K562 (cell line): ENCODE results near the gene PCDH8. TPM values are rescaled to one million over a fixed set of nuclear protein-coding genes. Genes with fewer than 3 reads are reported as not detected.

Source experiments
- ATAC-seq: fragments of 200-7000 bp; cut with Tn5 transposase; 3 replicates; pipeline ENCODE4 v1.9.1; 2020; ENCODE audit warnings: moderate library complexity
- BruUV-seq: library from RNA; stranded (reverse); fragments of 400-500 nt; replicated peaks from 2 replicates; lab custom pipeline; 2021; lab: Mats Ljungman, UMichigan
- CTCF ChIA-PET: fragments of 300-600 bp; formaldehyde crosslinking; extraction: SDS; loops from one replicate; lab custom pipeline; 2021; ENCODE audit warnings: low intra/inter-chr PET ratio; lab: Yijun Ruan, JAX
- POLR2A ChIA-PET: fragments of 300-600, 350-650 bp; sonication (Branson Sonifier 250); formaldehyde crosslinking; extraction: SDS; loops from one replicate; lab custom pipeline; 2021; ENCODE audit warnings: antibody characterized with exemption, inconsistent platforms; lab: Yijun Ruan, JAX
- DNase-seq, 4 experiments: peaks; one replicate each; pipeline versions ENCODE4 v3.0.0 to v3.0.0-alpha.2; 2011 to 2018; ENCODE audit warnings: low spot score in 3 of 4, mixed read lengths in 3 of 4; ENCODE audit errors: extremely low read depth in 1 of 4
- FAIRE-seq: peaks from 2 replicates; lab custom pipeline; 2011; peaks lifted over from hg19 to GRCh38; lab: Jason Lieb, UNC
- H2AFZ ChIP-seq: 2 replicates; pipeline ENCODE4 v1.6.0; 2011; ENCODE audit warnings: low read depth, low read length, control low read depth, inconsistent platforms
- H3K27ac ChIP-seq: fragments of 200-600 bp; 3 replicates; pipeline ENCODE4 v1.8.0; 2011; ENCODE audit warnings: low read depth, mild to moderate bottlenecking, control low read depth, inconsistent platforms, low read length, moderate library complexity, mixed read lengths; ENCODE audit errors: extremely low read depth
- H3K27me3 ChIP-seq, 2 experiments: fragments of 300-600 bp in 1 of 2; 2 replicates in 1 of 2; 3 replicates in 1 of 2; pipeline versions ENCODE4 v1.6.0 to v1.8.0; 2011; ENCODE audit warnings: inconsistent platforms in 2 of 2, low read length in 2 of 2, mild to moderate bottlenecking in 1 of 2, mixed read lengths in 1 of 2, moderate library complexity in 1 of 2; ENCODE audit not compliant: control insufficient read depth in 2 of 2, insufficient read depth in 2 of 2
- H3K36me3 ChIP-seq: fragments of 300-600 bp; 3 replicates; pipeline ENCODE4 v1.8.0; 2011; ENCODE audit warnings: mild to moderate bottlenecking, low read length, inconsistent platforms; ENCODE audit not compliant: control insufficient read depth, insufficient read depth
- H3K4me1 ChIP-seq, 2 experiments: fragments of 200-600 bp in 1 of 2; replicated peaks in 1 of 2; 2 replicates in 1 of 2; 3 replicates in 1 of 2; pipeline versions ENCODE4 v1.5.1 to v1.8.0; 2011; ENCODE audit warnings: inconsistent platforms in 2 of 2, low read length in 2 of 2, mild to moderate bottlenecking in 1 of 2, mixed read lengths in 1 of 2, moderate library complexity in 1 of 2; ENCODE audit not compliant: control insufficient read depth in 2 of 2, insufficient read depth in 2 of 2
- H3K4me2 ChIP-seq: 2 replicates; pipeline ENCODE4 v1.6.1; 2011; ENCODE audit warnings: low read length, control low read depth, inconsistent platforms, mixed read lengths; ENCODE audit not compliant: insufficient read depth
- H3K4me3 ChIP-seq: fragments of 200-600 bp; sonication (generic), shearing (Covaris generic); 2 replicates; pipeline ENCODE4 v1.5.1; 2016; ENCODE audit warnings: control low read depth, inconsistent platforms
- H3K79me2 ChIP-seq: fragments of 200-600 bp; 3 replicates; pipeline ENCODE4 v1.8.0; 2011; ENCODE audit warnings: low read length, inconsistent platforms; ENCODE audit not compliant: control insufficient read depth, insufficient read depth
- H3K9ac ChIP-seq, 2 experiments: 2 replicates each; pipeline versions ENCODE4 v1.6.0 to v1.6.1; 2011; ENCODE audit warnings: low read depth in 2 of 2, low read length in 2 of 2, control low read depth in 1 of 2, inconsistent platforms in 1 of 2, mild to moderate bottlenecking in 1 of 2, mixed read lengths in 1 of 2; ENCODE audit not compliant: insufficient read depth in 1 of 2
- H3K9me1 ChIP-seq: one replicate; pipeline ENCODE4 v1.6.0; 2011; ENCODE audit warnings: inconsistent platforms, mild to moderate bottlenecking, low read length, moderate library complexity; ENCODE audit not compliant: control insufficient read depth, insufficient read depth
- H3K9me3 ChIP-seq: replicated peaks from 2 replicates; pipeline ENCODE4 v1.5.1; 2011; ENCODE audit warnings: low read depth, low read length, inconsistent platforms; ENCODE audit not compliant: control insufficient read depth, insufficient read depth
- H4K20me1 ChIP-seq: replicated peaks from 2 replicates; pipeline ENCODE4 v1.6.1; 2011; ENCODE audit warnings: low read length, inconsistent platforms, mixed read lengths; ENCODE audit not compliant: control insufficient read depth, insufficient read depth
- ARID3A ChIP-seq: IDR thresholded peaks from 2 replicates; pipeline ENCODE4 v1.6.1; 2012; ENCODE audit warnings: low read depth, low read length, improper control_type of control experiment, borderline replicate concordance
- HES1 ChIP-seq: fragments of 450-650 bp; IDR thresholded peaks from 2 replicates; pipeline ENCODE4 v1.6.1; 2016; ENCODE audit warnings: low read depth, mild to moderate bottlenecking, moderate library complexity
- ILF3 ChIP-seq: fragments of 450-650 bp; IDR thresholded peaks from 2 replicates; pipeline ENCODE4 v1.6.1; 2018; ENCODE audit warnings: antibody characterized with exemption, mild to moderate bottlenecking, moderate library complexity, borderline replicate concordance
- NFIC ChIP-seq: fragments of 450-650 bp; IDR thresholded peaks from 2 replicates; pipeline ENCODE4 v1.6.1; 2017; ENCODE audit warnings: mild to moderate bottlenecking, inconsistent platforms
- POLR2A ChIP-seq: fragments of 450-650 bp; conservative IDR thresholded peaks from 2 replicates; pipeline ENCODE4 v1.6.1; 2016
- PPARD ChIP-seq: fragments of 250-450 bp; sonication (Bioruptor Pico); IDR thresholded peaks from 2 replicates; pipeline ENCODE4 v1.8.0; 2022; ENCODE audit warnings: inconsistent platforms, mild to moderate bottlenecking, moderate library complexity
- ZBTB33 ChIP-seq: sonication (generic); formaldehyde crosslinking; IDR thresholded peaks from 2 replicates; pipeline ENCODE4 v1.8.1; 2023; ENCODE audit warnings: mild to moderate bottlenecking, missing genetic modification reagents
- ZC3H8 ChIP-seq: fragments of 450-650 bp; IDR thresholded peaks from 2 replicates; pipeline ENCODE4 v1.6.1; 2017
- ZHX1 ChIP-seq: fragments of 150-350 bp; conservative IDR thresholded peaks from 2 replicates; pipeline ENCODE4 v1.6.1; 2014; ENCODE audit warnings: low read length
- ZNF512 ChIP-seq: IDR thresholded peaks from 2 replicates; pipeline ENCODE4 v1.6.1; 2016; ENCODE audit warnings: missing genetic modification characterization, missing compliant biosample characterization
- WGBS: fragments of 100-300 bp; shearing (Covaris generic); methylation state at CpG from one replicate; pipeline ENCODE4 v1.1.6; 2016; ENCODE audit warnings: low coverage, mixed read lengths; ENCODE audit not compliant: insufficient coverage; ENCODE audit errors: missing lambda C conversion rate; 5-methylcytosine and 5-hydroxymethylcytosine counted together
- in situ Hi-C: fragments of 300-500 bp; cut with MboI; formaldehyde crosslinking; loops from 4 replicates; pipeline ENCODE4 v1.15.0; 2018; ENCODE audit warnings: inconsistent platforms, mixed read lengths
- intact Hi-C: fragments of 100-400 bp; cut with micrococcal nuclease; formaldehyde crosslinking; loops from 2 replicates; pipeline ENCODE4 v1.14.2; 2022
- polyA plus RNA-seq, 8 experiments: library from polyadenylated mRNA; depleted of rRNA in 4 of 8; stranded (reverse) in 5 of 8; unstranded in 3 of 8; fragments of >200 nt; fragmentation: Nextera tagmentation in 2 of 8; fragmentation: Illumina TruSeq in 1 of 8; extraction: Ambion mirVana in 2 of 8; extraction: Trizol in 1 of 8; gene quantifications; 2 replicates each; pipeline versions ENCODE4 v1.2.1 to v1.2.3, GENCODE V29; 2011 to 2014; ENCODE audit warnings: inconsistent platforms in 1 of 8, missing spikeins in 1 of 8
- total RNA-seq, 7 experiments: library from RNA; depleted of rRNA in 6 of 7; stranded (reverse); fragments of >200 nt in 6 of 7; fragmentation: Illumina TruSeq in 2 of 7; extraction: Trizol in 2 of 7; gene quantifications; 2 replicates each; pipeline versions ENCODE4 v1.2.1 to v1.2.3, GENCODE V29; 2011 to 2021; ENCODE audit warnings: low replicate concordance in 1 of 7

Gene PCDH8
- total and polyA plus RNA-seq, 9 of the 15 experiments (the other 6 are each of a cell fraction or from before 2014, with no cell fraction given), result not detected

- TF ChIP-seq ZBTB33 (CRISPR knock-in tag) (no peak), HES1 (no peak), POLR2A (no peak), ZC3H8 (no peak)
- TF ChIP-seq, all 486 proteins: peak for 0
Observed at GRCh38 chr13:52833296-52833875, 15.1 kb downstream of the PCDH8 start (continued).

- Histone ChIP-seq H3K9me3 (no peaks in the 10 kb centered on the region), H4K20me1 (no peaks in the 10 kb centered on the region), H3K4me2 (no peak overlapping the region), H3K9me1 (no peaks in the 10 kb centered on the region), H3K27me3 (peaks cover 0 to 3% of the 10 kb centered on the region in 2 experiments; a peak in 1 of 5 replicates), H3K4me1 (no peaks in the 10 kb centered on the region), H3K4me3 (no peak overlapping the region), H3K36me3 (no peaks in the 10 kb centered on the region), H3K9ac (no peak overlapping the region), H3K79me2 (no peaks in the 10 kb centered on the region), H2AFZ (no peak overlapping the region), H3K27ac (no peak overlapping the region)
- no peak for ATAC-seq
- in situ Hi-C loops (no loop called here), intact Hi-C loops (no loop called here)
- TF ChIP-seq ARID3A (no peak), NFIC (peak; percentile 28), ZNF512 (tag) (no peak), PPARD (no peak), ILF3 (no peak), ZHX1 (no peak)
- POLR2A ChIA-PET, result no interaction called here
- no TSS peak for BruUV-seq
- CTCF ChIA-PET, result no interaction called here
- DNase-seq, result no peak
- 3% methylated on average over 4 of the region's 5 CpGs for WGBS
- FAIRE-seq, result no peak
Observed at GRCh38 chr13:52832313-52832712, 16.1 kb downstream of the PCDH8 start.
